HG03060 (cell line): ENCODE data around the gene UNKL.

ENCODE experiments used
- ATAC-seq: cut with Tn5 transposase; IDR thresholded peaks from one replicate; pipeline ENCODE4 v1.9.1; 2021; ENCODE audit warnings: low read depth, moderate number of reproducible peaks; ENCODE audit not compliant: unreplicated experiment

Gene UNKL

GRCh38 chr16:1379304-1380076 lies 35.0 kb downstream of the UNKL start:
- no peak for ATAC-seq

DNA sequence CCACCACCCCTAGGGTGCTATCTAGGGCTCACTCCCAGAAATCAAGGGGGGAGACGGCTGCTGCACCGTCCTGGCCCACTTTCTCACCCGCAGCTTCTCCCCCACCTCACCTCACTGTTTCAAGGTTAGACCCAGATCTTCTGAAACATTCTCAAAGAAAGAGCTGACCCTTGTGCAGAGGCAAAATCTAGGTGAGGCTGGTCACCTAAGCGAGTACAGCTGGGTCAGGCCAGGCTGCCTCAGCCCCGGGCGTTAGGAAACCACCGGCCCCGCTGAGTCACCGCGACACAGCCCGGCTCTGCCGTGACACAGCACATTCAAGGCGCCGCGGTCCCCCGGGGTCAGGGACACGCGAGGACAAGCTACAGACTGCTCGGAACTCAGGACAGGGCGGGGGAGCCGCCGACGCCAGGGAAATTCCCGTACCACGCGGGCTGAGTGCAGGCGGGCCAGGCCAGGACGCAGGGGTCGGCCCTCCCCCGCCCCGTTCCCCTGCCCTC lies 35.6 kb downstream of the UNKL start:
- ATAC-seq, result no peak

DNA sequence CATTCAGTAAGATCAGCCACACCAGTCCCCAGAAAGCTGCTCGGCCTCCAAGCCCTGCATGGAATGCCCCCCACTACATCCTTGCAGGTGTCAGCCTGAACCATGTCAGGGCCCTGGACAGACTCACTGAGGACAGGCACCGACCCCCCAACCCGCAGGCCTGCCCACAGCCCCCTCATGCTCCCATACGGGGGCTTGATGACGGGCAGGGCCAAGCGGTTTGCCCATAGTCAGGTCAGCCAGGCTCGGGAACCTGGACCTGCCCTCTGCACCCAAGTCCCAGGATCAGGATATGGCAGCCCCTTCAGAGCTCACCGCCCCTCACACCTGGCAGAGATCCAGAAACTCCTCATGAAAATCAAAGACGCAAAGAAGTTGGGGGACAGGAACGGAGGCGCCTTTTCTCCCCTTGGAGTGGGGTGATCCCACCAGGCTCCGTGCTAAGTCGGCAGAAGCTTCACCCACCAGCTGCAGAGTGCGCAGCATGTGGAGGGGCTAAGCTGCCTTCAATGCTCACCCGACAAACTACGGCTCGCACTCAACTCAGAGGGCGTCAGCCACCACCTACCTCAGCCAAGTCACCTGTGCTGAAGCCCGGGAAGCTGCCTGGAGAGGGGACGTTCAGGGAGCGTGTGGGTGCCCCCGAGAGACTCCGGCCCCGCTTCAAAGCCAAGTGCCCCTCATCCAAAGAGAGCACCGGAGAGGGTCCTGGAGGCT lies 36.3 kb downstream of the UNKL start:
- no peak for ATAC-seq

GRCh38 chr16:1377406-1378010 lies 37.0 kb downstream of the UNKL start:
- no peak for ATAC-seq

GRCh38 chr16:1375741-1376410 lies 38.6 kb downstream of the UNKL start:
- ATAC-seq, result no peak

DNA sequence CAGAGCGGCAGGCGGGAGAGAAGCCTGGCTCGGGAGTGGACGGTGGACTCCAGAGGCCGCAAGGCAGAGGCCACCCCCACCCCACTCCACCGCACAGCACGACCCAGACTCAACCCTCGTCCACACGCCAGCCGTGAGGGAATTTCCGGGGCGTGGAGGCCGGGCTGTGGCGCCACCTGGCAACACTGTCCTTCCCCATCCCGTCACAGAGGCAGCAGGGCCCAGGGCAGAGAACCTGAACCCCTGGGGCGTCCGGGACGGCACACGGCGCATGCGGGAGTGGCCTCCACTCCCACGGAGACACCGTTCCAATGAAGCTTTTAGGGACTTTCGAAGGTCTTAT lies 39.2 kb downstream of the UNKL start:
- ATAC-seq, result no peak

DNA sequence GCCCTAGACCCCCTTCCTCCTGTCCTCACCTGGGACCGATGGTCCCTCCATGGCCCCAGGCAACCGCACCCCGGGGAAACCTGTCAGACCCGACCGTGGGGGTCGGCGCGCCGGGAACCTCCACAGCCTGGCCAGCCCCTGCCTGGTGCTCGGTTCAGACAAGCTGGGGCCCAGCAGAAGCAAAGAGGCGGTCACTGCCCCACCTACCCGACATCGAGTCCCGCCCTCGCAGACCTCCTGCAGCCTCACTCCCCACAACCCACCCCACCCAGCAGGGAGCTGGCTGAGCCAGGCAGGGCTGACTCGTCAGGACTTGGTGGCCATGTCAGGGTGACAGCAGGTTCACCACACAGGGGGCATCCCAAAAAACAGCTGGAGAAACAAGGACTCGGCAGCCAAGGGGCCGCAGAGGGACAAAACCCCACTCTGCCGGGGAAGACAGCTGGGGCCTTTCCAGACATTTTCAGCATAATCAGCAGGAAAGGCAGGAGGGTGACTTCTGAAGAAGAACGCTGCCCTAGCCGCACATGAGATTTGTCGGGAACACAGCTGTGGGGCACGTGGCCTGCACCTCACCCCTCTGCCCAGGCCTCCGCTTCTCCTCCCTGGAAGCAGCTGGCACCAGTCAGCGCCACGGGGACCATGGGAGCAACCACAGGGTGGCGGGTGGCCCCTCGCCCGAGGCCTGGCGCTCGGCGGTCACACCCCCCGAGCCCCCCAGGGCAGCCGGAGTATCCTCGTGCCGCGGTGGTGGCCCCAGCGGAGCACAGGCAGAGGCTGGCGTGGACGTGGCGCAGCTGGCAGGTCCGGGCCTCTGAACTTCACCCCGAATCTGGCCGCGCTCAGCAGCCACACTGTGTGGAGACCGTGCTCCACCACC lies 39.8 kb downstream of the UNKL start:
- ATAC-seq, result no peak

DNA sequence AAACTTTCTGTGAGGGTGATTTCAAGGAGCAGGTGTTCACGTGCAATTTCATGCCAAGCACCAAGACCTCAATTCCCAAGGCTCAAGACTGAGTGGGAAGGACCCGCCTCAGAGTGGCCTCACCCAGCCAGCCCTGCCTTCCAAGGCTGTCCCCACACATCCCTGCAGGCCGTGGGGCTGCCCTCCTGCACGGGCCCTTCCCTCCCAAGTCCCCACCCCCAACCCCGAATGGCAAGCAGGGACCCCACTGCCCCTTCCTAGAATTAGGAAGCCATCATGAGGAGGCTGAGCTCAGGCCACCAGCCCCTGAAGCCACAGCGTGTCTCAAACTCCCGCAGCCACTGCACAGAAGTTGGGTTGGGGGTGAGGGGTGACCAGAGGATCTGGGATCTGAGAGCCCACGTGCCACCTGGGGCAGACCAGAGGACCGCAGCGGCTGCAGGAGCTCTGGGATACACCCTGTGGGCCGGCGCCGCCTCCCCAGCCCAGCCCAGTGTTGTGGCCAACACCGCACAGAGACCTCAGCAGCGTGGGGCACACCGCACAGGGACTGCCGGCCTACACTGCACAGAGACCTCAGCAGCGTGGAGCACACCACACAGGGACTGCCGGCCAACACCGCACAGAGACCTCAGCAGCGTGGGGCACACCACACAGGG lies 42.1 kb downstream of the UNKL start:
- ATAC-seq, result no peak

DNA sequence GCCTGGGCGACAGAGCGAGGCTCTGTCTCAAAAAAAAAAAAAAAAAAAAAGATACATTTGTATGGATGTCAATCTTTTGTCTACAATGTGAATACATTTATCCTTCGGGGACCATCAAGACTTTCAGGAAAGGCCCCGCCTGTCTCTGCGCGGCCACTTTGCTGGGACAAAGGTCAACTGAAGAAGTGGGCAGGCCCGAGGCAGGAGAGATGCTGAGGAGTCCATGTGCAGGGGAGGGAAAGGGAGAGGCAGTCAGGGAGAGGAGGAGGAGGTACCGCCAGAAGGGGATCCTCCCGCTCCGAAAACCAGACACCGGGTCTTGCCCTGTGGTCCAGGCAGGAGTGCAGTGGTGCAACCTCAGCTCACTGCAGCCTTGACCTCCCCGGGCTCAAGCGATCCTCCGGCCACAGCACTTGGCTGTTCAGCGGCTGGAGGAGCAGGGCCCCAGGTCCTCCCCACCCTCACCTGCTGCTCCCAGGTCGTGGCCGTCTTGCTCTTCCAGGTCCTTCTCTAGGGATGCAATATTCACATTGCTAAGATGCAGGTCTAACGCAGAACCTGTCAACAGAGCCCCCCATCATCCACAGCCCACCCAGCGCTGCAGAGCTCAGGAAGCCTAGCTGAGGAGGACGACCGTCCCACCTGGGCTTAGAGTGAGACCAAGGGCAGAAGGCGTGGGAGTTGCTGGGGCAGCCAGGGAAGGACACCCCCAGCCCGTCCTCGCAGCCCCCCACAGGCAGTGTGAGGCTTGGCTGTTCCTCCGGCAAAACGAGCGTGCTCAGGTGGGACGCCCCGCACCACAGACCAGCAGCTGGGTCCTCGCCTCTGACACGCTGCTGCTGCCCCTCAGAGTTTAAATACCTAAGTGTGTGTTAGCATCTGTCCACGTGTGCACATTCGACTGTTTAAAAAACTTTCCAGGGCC lies 43.2 kb downstream of the UNKL start:
- ATAC-seq, result no peak

GRCh38 chr16:1367486-1368174 lies 46.9 kb downstream of the UNKL start:
- ATAC-seq, result no peak

GRCh38 chr16:1366712-1367299 lies 47.7 kb downstream of the UNKL start:
- no peak for ATAC-seq

DNA sequence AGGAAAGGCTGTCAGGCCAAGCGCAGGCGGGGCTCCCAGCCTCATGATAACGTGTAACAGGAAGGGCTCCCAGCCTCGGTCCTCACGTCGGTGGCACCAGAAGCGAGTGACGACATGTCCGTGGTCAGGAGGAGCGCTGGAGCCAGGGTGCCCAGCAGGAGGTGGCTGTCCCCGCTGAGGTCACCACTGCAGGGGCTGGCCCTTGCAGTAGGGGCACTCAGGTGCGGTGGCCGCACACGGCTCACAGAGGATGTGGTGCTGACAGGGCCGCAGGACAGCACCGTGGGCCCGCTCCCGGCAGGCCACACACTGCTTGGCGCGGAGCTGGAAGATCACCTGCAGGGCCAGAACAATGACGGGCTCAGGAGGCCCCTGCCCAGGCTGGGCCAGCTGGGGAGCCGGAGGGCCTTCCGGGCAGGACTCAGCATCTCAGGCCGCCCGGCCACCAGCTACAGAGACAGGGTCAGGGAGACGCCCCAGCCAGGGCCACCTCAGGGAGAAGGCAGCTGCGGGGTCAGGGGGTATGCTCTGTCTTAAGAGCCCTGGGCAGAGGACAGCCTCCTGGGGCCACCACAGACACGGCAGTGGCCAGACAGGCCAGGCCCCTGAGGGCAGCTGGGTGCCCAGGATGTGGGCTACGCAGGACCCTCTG lies 48.3 kb downstream of the UNKL start:
- no peak for ATAC-seq

DNA sequence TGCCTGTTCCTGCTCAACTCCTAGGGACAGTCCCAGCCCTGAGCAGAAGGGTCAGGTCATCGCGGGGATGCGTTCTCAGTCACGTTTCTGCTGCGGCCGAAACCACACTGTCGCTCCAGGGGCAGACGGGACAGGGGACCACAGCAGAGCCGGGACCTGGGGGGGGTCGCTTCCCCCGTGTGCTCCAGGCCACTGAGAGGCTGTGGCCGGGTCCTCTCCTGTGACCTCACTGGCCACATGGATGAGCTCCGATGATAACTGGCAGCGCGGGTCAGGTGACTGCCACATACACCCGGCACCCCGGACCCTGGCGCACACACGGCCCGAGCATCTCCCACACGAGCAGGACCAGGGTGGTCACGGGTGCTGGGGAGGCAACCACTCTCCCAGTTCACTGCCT lies 50.0 kb downstream of the UNKL start:
- ATAC-seq, result no peak

DNA sequence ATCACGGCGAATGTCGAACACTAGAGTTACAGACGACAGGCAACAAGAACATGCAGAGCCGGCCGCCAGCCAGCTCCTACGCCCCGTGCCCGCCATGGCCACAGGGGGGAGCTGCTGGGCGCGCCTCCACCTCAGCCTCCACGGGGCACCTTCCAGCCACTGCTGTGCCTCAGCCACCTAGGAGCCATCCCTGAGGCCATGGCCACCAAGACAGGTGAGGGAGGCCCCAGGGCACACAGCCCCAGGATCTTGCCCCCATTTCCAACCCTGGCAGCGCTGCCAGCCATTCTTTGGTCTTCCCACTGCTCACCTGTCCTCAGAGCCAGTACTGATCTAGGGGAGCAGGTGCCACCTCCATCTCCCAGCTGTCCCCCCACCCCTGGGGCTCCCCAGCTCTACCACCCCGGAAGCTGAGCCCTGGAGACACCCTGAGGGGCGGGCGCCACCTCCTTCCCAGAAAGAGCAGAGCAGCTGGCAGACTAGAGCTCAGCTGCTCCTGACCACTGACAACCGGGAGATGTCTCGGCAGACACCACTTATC lies 50.9 kb downstream of the UNKL start:
- ATAC-seq, result no peak

- no peak for ATAC-seq
These were observed 51.7 kb downstream of the UNKL start for GRCh38 chr16:1362807-1363206.

DNA sequence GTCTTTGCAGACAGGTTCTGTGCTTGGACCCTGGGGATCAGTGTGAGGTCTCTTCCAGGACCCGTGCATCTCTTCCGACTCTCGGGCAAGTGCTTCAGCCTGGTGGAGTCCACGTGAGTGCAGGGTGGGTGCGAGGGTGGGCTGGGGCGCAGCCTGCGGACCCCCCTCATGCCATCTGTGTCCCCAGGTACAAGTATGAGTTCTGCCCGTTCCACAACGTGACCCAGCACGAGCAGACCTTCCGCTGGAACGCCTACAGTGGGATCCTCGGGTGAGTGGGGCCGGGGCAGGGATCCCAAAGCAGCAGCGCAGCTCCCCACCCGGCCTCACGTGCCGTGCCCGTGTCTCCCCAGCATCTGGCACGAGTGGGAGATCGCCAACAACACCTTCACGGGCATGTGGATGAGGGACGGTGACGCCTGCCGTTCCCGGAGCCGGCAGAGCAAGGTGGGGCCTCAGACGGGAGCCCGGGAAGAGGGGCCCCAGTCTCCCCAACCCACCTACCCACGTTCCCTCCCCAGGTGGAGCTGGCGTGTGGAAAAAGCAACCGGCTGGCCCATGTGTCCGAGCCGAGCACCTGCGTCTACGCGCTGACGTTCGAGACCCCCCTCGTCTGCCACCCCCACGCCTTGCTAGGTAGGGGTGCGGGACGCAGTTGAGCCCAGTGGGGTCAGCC lies 52.7 kb downstream of the UNKL start:
- no peak for ATAC-seq
